ENCODE results near the gene PLA2G4D.

DNA sequence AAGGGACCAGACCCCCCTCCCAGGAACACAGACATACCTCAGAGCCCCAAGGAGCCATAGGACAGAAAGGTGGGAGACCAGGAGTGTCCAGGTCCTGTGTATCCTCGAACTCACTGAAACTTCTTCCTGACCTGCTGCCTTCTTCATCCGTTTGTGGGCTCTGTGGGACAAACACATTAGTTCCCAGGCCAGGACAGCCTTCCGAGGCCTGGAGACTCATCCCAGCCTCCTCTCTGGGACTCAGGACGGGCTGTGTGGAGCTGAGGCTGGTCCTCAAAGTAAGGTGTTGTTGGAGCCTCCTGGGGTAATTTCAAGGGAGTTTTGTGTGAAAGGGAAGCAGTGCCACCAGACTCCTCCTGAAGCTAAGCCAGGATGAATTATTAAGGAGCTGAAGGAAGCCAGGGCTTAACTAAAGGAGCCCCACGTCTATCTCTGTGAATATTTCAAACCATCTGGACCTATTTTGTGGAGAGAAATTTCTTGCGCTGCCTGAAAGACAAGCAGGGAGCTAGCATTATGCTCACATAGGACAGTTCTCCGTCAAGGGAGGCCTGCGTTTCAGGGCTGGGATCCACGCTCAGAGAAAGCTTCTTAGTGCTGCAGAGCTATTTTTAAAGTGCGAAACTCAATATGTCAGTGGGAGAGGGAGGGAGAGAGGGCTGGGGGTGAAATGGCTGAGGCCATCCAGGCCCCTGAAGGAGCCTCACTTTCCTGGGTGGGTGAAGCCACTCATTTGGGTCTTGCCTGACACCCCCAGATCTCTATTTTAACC is 43.7 kb downstream of the PLA2G4D start:
- TF ChIP-seq POLR2A (IDR thresholded peaks at IDR 0.05; ENCODE audit: low read depth, low read length) (no peak), FOS (IDR thresholded peaks at IDR 0.05; ENCODE audit: borderline replicate concordance, insufficient read depth, low read length) (no peak), POLR2AphosphoS5 (IDR thresholded peaks at IDR 0.05; ENCODE audit: insufficient read depth, low read depth, low read length) (no peak), JUN (IDR thresholded peaks at IDR 0.05; ENCODE audit: borderline replicate concordance, insufficient read depth, insufficient read length, low read depth) (no peak), MYC (IDR thresholded peaks at IDR 0.05; ENCODE audit: low read depth, low read length) (no peak), EZH2 (IDR thresholded peaks at IDR 0.05; ENCODE audit: borderline replicate concordance, low read depth, low read length, severe bottlenecking) (no peak)
- TF ChIP-seq, protein P1, sequence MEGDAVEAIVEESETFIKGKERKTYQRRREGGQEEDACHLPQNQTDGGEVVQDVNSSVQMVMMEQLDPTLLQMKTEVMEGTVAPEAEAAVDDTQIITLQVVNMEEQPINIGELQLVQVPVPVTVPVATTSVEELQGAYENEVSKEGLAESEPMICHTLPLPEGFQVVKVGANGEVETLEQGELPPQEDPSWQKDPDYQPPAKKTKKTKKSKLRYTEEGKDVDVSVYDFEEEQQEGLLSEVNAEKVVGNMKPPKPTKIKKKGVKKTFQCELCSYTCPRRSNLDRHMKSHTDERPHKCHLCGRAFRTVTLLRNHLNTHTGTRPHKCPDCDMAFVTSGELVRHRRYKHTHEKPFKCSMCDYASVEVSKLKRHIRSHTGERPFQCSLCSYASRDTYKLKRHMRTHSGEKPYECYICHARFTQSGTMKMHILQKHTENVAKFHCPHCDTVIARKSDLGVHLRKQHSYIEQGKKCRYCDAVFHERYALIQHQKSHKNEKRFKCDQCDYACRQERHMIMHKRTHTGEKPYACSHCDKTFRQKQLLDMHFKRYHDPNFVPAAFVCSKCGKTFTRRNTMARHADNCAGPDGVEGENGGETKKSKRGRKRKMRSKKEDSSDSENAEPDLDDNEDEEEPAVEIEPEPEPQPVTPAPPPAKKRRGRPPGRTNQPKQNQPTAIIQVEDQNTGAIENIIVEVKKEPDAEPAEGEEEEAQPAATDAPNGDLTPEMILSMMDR (IDR thresholded peaks at IDR 0.05; ENCODE audit: extremely low read depth in 1 of 2, insufficient read depth in 1 of 2, low read depth in 1 of 2, low read length in 2 of 2), result no peak
- TF ChIP-seq, protein P2, sequence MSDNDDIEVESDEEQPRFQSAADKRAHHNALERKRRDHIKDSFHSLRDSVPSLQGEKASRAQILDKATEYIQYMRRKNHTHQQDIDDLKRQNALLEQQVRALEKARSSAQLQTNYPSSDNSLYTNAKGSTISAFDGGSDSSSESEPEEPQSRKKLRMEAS (IDR thresholded peaks at IDR 0.05; ENCODE audit: insufficient read depth, insufficient read length), result no peak
